CD4-positive, alpha-beta T cell treated with Interleukin-12 subunit alpha and Interleukin-12 subunit beta, for 1 hour (primary cell): Measurements from ENCODE around the gene NGLY1.

Experiments used
- DNase-seq: peaks from one replicate; pipeline ENCODE4 v3.0.0-alpha.2; 2020

Gene NGLY1

GRCh38 chr3:25707268-25707926, 75.8 kb downstream of the NGLY1 start:
- DNase-seq, result no peak

- DNase-seq, result no peak
These were observed 77.0 kb downstream of the NGLY1 start for GRCh38 chr3:25706213-25706612.

GRCh38 chr3:25697553-25697952, 85.7 kb downstream of the NGLY1 start:
- no peak for DNase-seq

- DNase-seq, result no peak
These were observed 87.4 kb downstream of the NGLY1 start for GRCh38 chr3:25695731-25696420.

- DNase-seq, result no peak
These were observed 90.0 kb downstream of the NGLY1 start for GRCh38 chr3:25693238-25693637.

GRCh38 chr3:25692341-25692740, 90.9 kb downstream of the NGLY1 start:
- no peak for DNase-seq

GRCh38 chr3:25690768-25691533, 92.3 kb downstream of the NGLY1 start:
- DNase-seq, result no peak

- DNase-seq, result no peak
These were observed 94.0 kb downstream of the NGLY1 start for GRCh38 chr3:25689226-25689625.

- no peak for DNase-seq
These were observed 95.5 kb downstream of the NGLY1 start for GRCh38 chr3:25687742-25688141.

GRCh38 chr3:25686766-25687165, 96.5 kb downstream of the NGLY1 start:
- DNase-seq, result no peak

GRCh38 chr3:25683882-25684281, 99.4 kb downstream of the NGLY1 start:
- DNase-seq, result no peak

- DNase-seq, result no peak
These were observed 99.8 kb downstream of the NGLY1 start for GRCh38 chr3:25683410-25683809.

- no peak for DNase-seq
These were observed 103.5 kb downstream of the NGLY1 start for GRCh38 chr3:25679642-25680302.

GRCh38 chr3:25679166-25679565, 104.1 kb downstream of the NGLY1 start:
- no peak for DNase-seq

- DNase-seq, result no peak
These were observed 104.7 kb downstream of the NGLY1 start for GRCh38 chr3:25678581-25678980.

- no peak for DNase-seq
These were observed 106.1 kb downstream of the NGLY1 start for GRCh38 chr3:25677121-25677520.

- DNase-seq, result no peak
These were observed 108.6 kb downstream of the NGLY1 start for GRCh38 chr3:25674670-25675069.

GRCh38 chr3:25673738-25674298, 109.4 kb downstream of the NGLY1 start:
- DNase-seq, result no peak
